Smooth muscle cell (in vitro differentiated cells): ENCODE measurements around the gene NDUFA6. TPM values are rescaled to one million over a fixed set of nuclear protein-coding genes. Genes with fewer than 3 reads are reported as not detected.

Experiments
- DNase-seq: peaks from one replicate; lab custom pipeline; 2025; ENCODE audit not compliant: unreplicated experiment; lab: John Stamatoyannopoulos, UW
- H2AFZ ChIP-seq: fragments of 200-600 bp; sonication (generic); 2 replicates; pipeline ENCODE4 v1.6.0; 2016; ENCODE audit warnings: antibody characterized with exemption, low read depth, mild to moderate bottlenecking
- H3F3A ChIP-seq: fragments of 200-600 bp; sonication (generic); 2 replicates; pipeline ENCODE4 v1.6.0; 2017; ENCODE audit warnings: antibody characterized with exemption, low read depth
- H3K27ac ChIP-seq: fragments of 200-600 bp; sonication (generic); 2 replicates; pipeline ENCODE4 v1.5.1; 2016; ENCODE audit warnings: low read depth, mild to moderate bottlenecking
- H3K27me3 ChIP-seq: fragments of 200-600 bp; sonication (generic); 2 replicates; pipeline ENCODE4 v1.6.1; 2016; ENCODE audit warnings: low read depth, mild to moderate bottlenecking
- H3K36me3 ChIP-seq: fragments of 200-600 bp; sonication (generic); 2 replicates; pipeline ENCODE4 v1.5.1; 2016; ENCODE audit warnings: low read depth
- H3K4me1 ChIP-seq: fragments of 200-600 bp; sonication (generic); 2 replicates; pipeline ENCODE4 v1.5.1; 2016; ENCODE audit warnings: low read depth
- H3K4me2 ChIP-seq: fragments of 200-600 bp; sonication (generic); 2 replicates; pipeline ENCODE4 v1.6.0; 2016; ENCODE audit warnings: mild to moderate bottlenecking
- H3K4me3 ChIP-seq: fragments of 200-600 bp; sonication (generic); 2 replicates; pipeline ENCODE4 v1.5.1; 2016; ENCODE audit warnings: mild to moderate bottlenecking
- H3K79me2 ChIP-seq: fragments of 200-600 bp; sonication (generic); 2 replicates; pipeline ENCODE4 v1.6.0; 2016; ENCODE audit warnings: low read depth, mild to moderate bottlenecking
- H3K9ac ChIP-seq: fragments of 200-600 bp; sonication (generic); 2 replicates; pipeline ENCODE4 v1.6.0; 2016; ENCODE audit warnings: low read depth
- H3K9me3 ChIP-seq: fragments of 200-600 bp; sonication (generic); replicated peaks from 2 replicates; pipeline ENCODE4 v1.5.1; 2016; ENCODE audit warnings: low read depth
- H4K20me1 ChIP-seq: fragments of 200-600 bp; sonication (generic); 2 replicates; pipeline ENCODE4 v1.6.0; 2016; ENCODE audit warnings: low read depth
- WGBS: methylation state at CpG from one replicate; pipeline ENCODE4 v1.1.7; 2016; ENCODE audit warnings: low lambda C conversion rate; 5-methylcytosine and 5-hydroxymethylcytosine counted together
- polyA plus RNA-seq: library from polyadenylated mRNA; unstranded; fragments of >200 nt; fragmentation: Nextera tagmentation; extraction: Ambion mirVana; gene quantifications from 2 replicates; pipeline ENCODE4 v1.2.1, GENCODE V29; 2016
- total RNA-seq: library from RNA; depleted of rRNA; stranded (reverse); fragments of >200 nt; gene quantifications from 2 replicates; pipeline ENCODE4 v1.2.3, GENCODE V29; 2014
- TF ChIP-seq, protein P1 (sequence below): fragments of 200-600 bp; sonication (generic); IDR thresholded peaks from 2 replicates; pipeline ENCODE4 v1.5.1; 2017; ENCODE audit warnings: borderline replicate concordance, mild to moderate bottlenecking, antibody characterized with exemption; ENCODE audit not compliant: insufficient read depth, poor library complexity, severe bottlenecking

NDUFA6 gene
- total and polyA plus RNA-seq, 2 experiments from 2014 or later = 114 to 264 TPM

DNA sequence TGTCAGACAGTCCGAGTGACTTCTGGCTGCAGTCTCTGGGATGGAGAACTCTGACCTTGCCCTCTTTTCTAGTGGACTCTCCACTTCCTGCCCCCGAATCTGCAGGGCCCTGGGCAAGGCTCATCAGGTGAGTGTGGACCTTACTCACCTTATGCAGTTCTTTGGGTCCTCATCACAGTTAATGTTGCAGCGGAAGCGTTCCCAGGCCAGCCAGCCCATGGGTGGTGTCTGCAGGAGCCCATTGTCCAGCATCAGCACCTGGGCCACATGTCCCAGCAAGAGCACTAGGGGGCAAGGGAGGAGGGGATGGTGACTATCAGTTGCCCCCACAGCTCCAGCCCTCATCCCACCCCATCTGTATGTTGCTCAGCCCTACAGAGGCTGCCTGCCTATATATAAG, 22.3 kb downstream of the NDUFA6 start:
- Histone ChIP-seq H3K79me2 (no peaks in the 10 kb centered on the region), H3K27ac (no peak overlapping the region), H3K4me2 (no peak overlapping the region), H3K9ac (no peak overlapping the region), H3K4me3 (no peak overlapping the region), H4K20me1 (no peaks in the 10 kb centered on the region), H3K9me3 (no peaks in the 10 kb centered on the region), H3K36me3 (no peaks in the 10 kb centered on the region), H3K4me1 (peaks cover 14% of the 10 kb centered on the region), H3K27me3 (no peaks in the 10 kb centered on the region), H2AFZ (no peak overlapping the region), H3F3A (no peaks in the 10 kb centered on the region)
- TF ChIP-seq, protein P1, sequence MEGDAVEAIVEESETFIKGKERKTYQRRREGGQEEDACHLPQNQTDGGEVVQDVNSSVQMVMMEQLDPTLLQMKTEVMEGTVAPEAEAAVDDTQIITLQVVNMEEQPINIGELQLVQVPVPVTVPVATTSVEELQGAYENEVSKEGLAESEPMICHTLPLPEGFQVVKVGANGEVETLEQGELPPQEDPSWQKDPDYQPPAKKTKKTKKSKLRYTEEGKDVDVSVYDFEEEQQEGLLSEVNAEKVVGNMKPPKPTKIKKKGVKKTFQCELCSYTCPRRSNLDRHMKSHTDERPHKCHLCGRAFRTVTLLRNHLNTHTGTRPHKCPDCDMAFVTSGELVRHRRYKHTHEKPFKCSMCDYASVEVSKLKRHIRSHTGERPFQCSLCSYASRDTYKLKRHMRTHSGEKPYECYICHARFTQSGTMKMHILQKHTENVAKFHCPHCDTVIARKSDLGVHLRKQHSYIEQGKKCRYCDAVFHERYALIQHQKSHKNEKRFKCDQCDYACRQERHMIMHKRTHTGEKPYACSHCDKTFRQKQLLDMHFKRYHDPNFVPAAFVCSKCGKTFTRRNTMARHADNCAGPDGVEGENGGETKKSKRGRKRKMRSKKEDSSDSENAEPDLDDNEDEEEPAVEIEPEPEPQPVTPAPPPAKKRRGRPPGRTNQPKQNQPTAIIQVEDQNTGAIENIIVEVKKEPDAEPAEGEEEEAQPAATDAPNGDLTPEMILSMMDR = no peak
- DNase-seq = no peak
- WGBS = 93% methylated on average over 4 of the region's 4 CpGs

DNA sequence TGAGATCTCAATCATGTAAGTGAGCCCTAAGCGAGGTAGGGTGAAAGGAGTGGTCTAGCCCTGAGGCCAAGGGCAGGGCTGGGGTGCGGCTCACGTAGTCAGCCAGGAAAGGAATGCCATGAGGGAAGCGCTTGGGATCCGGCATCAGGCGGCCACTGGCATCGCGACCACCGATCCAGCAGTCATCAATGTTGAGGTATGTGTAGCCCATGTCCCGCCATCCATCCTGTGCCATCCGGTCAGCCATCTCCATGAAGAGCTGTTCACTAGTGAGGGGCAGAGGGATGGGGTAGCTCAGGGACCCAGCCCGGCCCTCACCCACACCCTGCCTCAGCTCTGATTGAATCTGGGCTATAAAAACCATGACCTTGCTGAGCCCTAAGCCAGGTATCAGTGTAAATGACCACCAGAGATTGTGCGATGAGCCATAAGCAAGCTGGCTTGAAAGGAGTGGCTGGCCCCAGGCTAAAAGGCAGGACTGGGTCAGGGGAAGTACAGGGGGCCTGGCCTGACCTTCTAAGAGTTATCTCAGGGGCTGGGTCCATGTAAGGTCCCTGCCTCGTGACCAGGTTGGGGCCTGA, 22.8 kb downstream of the NDUFA6 start:
- DNase-seq = no peak
- Histone ChIP-seq H3F3A (no peaks in the 10 kb centered on the region), H3K27ac (no peak overlapping the region), H3K9ac (no peak overlapping the region), H3K27me3 (no peaks in the 10 kb centered on the region), H2AFZ (no peak overlapping the region), H3K36me3 (no peaks in the 10 kb centered on the region), H3K4me1 (peaks cover 14% of the 10 kb centered on the region), H3K4me2 (no peak overlapping the region), H3K79me2 (no peaks in the 10 kb centered on the region), H3K9me3 (no peaks in the 10 kb centered on the region), H3K4me3 (no peak overlapping the region), H4K20me1 (no peaks in the 10 kb centered on the region)
- TF ChIP-seq, protein P1 = no peak
- WGBS = 91% methylated on average over 14 of the region's 14 CpGs

DNA sequence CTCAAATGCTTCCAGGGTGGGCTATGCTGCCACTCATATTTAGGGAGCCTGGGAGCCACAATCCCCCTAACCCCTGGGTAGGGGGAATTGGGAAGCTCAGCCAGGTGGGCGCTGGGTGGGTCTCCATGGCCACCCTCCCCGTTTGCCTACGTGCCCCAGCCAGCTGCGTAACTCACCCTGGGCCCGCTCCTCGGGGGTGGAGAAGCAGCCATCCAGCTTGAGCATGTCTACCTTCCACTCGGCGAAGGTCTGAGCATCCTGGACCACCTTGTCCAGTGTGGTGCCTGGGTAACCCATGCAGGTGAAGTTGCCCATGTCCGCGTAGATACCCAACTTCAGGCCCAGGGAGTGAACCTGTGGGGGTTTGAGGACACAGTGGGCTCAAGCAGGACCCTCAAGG, 23.6 kb downstream of the NDUFA6 start:
- H3K4me2 ChIP-seq = no peak overlapping the region
- H4K20me1 ChIP-seq = no peaks in the 10 kb centered on the region
- H3K27me3 ChIP-seq = no peaks in the 10 kb centered on the region
- H3K27ac ChIP-seq = no peak overlapping the region
- no peak for DNase-seq
- H2AFZ ChIP-seq = no peak overlapping the region
- H3K79me2 ChIP-seq = no peaks in the 10 kb centered on the region
- no peaks in the 10 kb centered on the region for H3F3A ChIP-seq
- no peaks in the 10 kb centered on the region for H3K9me3 ChIP-seq
- H3K4me1 ChIP-seq = peaks cover 14% of the 10 kb centered on the region
- no peaks in the 10 kb centered on the region for H3K36me3 ChIP-seq
- TF ChIP-seq, protein P1 = no peak
- no peak overlapping the region for H3K9ac ChIP-seq
- H3K4me3 ChIP-seq = no peak overlapping the region
- WGBS = 97% methylated on average over 10 of the region's 10 CpGs

DNA sequence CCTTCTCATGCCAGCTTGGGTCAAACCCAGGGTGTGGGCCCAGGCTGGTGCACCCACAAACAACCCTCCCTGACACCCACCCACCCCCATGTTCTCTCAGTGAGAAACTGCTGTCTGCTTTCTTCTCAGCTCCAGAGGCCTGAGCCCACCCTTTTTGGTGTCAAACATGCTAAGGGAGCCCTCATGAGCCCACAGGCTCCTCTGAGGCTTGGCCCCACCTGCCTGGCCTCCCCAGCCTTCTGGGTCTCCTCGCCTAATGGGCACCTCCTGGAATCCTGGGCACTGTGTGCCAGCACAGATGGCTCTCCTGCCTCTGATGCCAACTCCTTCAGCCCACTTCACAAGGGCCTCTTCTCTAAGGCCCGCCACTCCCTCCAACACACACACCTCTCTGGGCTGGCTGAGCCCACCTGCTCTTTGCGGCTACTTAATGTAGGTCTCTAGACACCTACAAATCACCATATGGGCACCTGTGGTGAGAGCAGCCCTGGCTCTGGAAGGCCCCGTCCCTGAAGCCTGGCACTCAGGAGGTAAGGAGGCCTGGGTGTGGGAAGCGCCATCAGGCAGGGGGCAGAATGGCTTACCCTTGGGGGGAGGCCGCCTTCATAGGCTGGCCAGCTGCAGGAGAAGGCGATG, 24.3 kb downstream of the NDUFA6 start:
- H3K4me1 ChIP-seq = peaks cover 8% of the 10 kb centered on the region
- H4K20me1 ChIP-seq = no peaks in the 10 kb centered on the region
- no peak overlapping the region for H3K4me2 ChIP-seq
- DNase-seq = no peak
- H2AFZ ChIP-seq = no peak overlapping the region
- no peaks in the 10 kb centered on the region for H3F3A ChIP-seq
- no peaks in the 10 kb centered on the region for H3K79me2 ChIP-seq
- H3K9me3 ChIP-seq = no peaks in the 10 kb centered on the region
- no peak overlapping the region for H3K9ac ChIP-seq
- WGBS = 98% methylated on average over 7 of the region's 7 CpGs
- H3K4me3 ChIP-seq = no peak overlapping the region
- no peak overlapping the region for H3K27ac ChIP-seq
- no peaks in the 10 kb centered on the region for H3K36me3 ChIP-seq
- H3K27me3 ChIP-seq = no peaks in the 10 kb centered on the region
- TF ChIP-seq, protein P1 = no peak
